Muscle of leg (tissue), 11 donors: ENCODE measurements around the gene ADGRD1. TPM values are rescaled to one million over a fixed set of nuclear protein-coding genes. Genes with fewer than 3 reads are reported as not detected.
A peak's percentile ranks its signal among the peaks of the same experiment; 100 is the strongest.

ENCODE experiments used
- DNase-seq: peaks from one replicate; pipeline ENCODE4 v3.0.0; 2013
- H3K27ac ChIP-seq: one replicate; pipeline ENCODE4 v1.5.1; 2013; ENCODE audit warnings: mild to moderate bottlenecking, low read length, control low read depth
- H3K27me3 ChIP-seq: one replicate; pipeline ENCODE4 v1.6.1; 2013; ENCODE audit warnings: low read length; ENCODE audit not compliant: control insufficient read depth, insufficient read depth
- H3K36me3 ChIP-seq: one replicate; pipeline ENCODE4 v1.6.1; 2013; ENCODE audit warnings: low read length; ENCODE audit not compliant: control insufficient read depth, insufficient read depth
- H3K4me1 ChIP-seq: one replicate; pipeline ENCODE4 v1.6.1; 2013; ENCODE audit warnings: low read length; ENCODE audit not compliant: control insufficient read depth, insufficient read depth
- H3K4me3 ChIP-seq: one replicate; pipeline ENCODE4 v1.5.1; 2013; ENCODE audit warnings: low read length, control low read depth
- H3K9me3 ChIP-seq: replicated peaks from 2 replicates; pipeline ENCODE4 v1.6.1; 2013; ENCODE audit warnings: low read depth, low read length; ENCODE audit not compliant: control insufficient read depth
- WGBS: methylation state at CpG from one replicate; pipeline ENCODE4 v1.1.5; 2013; ENCODE audit warnings: missing lambda C conversion rate; ENCODE audit not compliant: insufficient coverage; 5-methylcytosine and 5-hydroxymethylcytosine counted together
- polyA plus RNA-seq, 8 donors: library from polyadenylated mRNA; unstranded; fragments of 120-200 nt; gene quantifications; one replicate each; pipeline versions ENCODE4 v1.2.1 to v1.2.3, GENCODE V29; 2013; ENCODE audit warnings: inconsistent platforms in 1 of 8, low replicate concordance in 1 of 8; ENCODE audit not compliant: insufficient read length in 8 of 8, insufficient read depth in 1 of 8
- total RNA-seq: library from RNA; stranded (reverse); fragments of 120-200 nt; gene quantifications from one replicate; pipeline ENCODE4 v1.2.4, GENCODE V29; 2013

ADGRD1 gene
- total and polyA plus RNA-seq, 9 donors = 4.9 to 14.7 (median 10.6) TPM

GRCh38 chr12:130961921-130962451 lies 8.3 kb downstream of the ADGRD1 start:
- WGBS = 63% methylated on average over 4 of the region's 9 CpGs
- Histone ChIP-seq H3K4me1 (peaks cover 11% of the 10 kb centered on the region), H3K27me3 (no peaks in the 10 kb centered on the region), H3K36me3 (no peaks in the 10 kb centered on the region), H3K9me3 (no peaks in the 10 kb centered on the region), H3K4me3 (no peak overlapping the region), H3K27ac (peak overlapping the region; percentile 72)
- peak; percentile 85 for DNase-seq

GRCh38 chr12:130965214-130965613 lies 11.5 kb downstream of the ADGRD1 start:
- Histone ChIP-seq H3K36me3 (no peaks in the 10 kb centered on the region), H3K27ac (no peak overlapping the region), H3K9me3 (no peaks in the 10 kb centered on the region), H3K4me1 (peaks cover 6% of the 10 kb centered on the region), H3K27me3 (no peaks in the 10 kb centered on the region), H3K4me3 (no peak overlapping the region)
- no peak for DNase-seq
- no CpG with 5 or more reads among the region's 6 CpGs for WGBS

- H3K27me3 ChIP-seq = no peaks in the 10 kb centered on the region
- no peak for DNase-seq
- H3K27ac ChIP-seq = no peak overlapping the region
- no CpG with 5 or more reads among the region's 2 CpGs for WGBS
- peaks cover 6% of the 10 kb centered on the region for H3K4me1 ChIP-seq
- no peak overlapping the region for H3K4me3 ChIP-seq
- H3K9me3 ChIP-seq = no peaks in the 10 kb centered on the region
- H3K36me3 ChIP-seq = no peaks in the 10 kb centered on the region
Observed at GRCh38 chr12:130965668-130966067, 12.0 kb downstream of the ADGRD1 start.

DNA sequence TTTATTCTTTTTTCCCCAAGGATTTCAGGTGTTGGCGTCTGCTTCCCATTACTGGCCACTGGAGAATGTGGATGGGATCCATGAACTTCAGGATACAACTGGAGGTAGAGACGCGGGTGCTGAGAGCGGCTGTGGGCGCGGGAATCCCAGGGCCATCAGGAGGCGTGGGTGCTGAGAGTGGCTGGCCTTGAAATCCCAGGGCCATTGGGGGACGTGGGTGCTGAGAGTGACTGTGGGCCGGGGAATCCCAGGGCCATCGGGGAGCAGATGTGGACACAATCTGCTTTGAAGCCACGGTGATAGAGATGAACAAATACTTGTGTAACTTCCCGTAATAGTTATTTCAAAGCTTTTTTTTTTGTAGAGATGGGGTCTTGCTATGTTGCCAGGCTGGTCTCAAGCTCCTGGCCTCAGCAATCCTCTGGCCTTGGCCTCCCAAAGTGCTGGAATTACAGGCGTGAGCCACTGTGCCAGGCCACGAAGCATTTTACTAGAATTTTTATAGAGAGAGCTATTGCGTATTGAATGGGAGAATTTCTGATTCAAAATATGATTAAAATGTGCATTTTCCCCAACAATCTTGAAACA lies 12.8 kb downstream of the ADGRD1 start:
- no peaks in the 10 kb centered on the region for H3K9me3 ChIP-seq
- no peak for DNase-seq
- H3K4me3 ChIP-seq = no peak overlapping the region
- no peak overlapping the region for H3K27ac ChIP-seq
- 86% methylated on average over 12 of the region's 15 CpGs for WGBS
- H3K36me3 ChIP-seq = no peaks in the 10 kb centered on the region
- peaks cover 6% of the 10 kb centered on the region for H3K4me1 ChIP-seq
- no peaks in the 10 kb centered on the region for H3K27me3 ChIP-seq

- H3K9me3 ChIP-seq = no peaks in the 10 kb centered on the region
- H3K4me1 ChIP-seq = no peaks in the 10 kb centered on the region
- H3K27ac ChIP-seq = no peak overlapping the region
- 95% methylated on average over 13 of the region's 16 CpGs for WGBS
- H3K36me3 ChIP-seq = no peaks in the 10 kb centered on the region
- H3K27me3 ChIP-seq = no peaks in the 10 kb centered on the region
- no peak overlapping the region for H3K4me3 ChIP-seq
- no peak for DNase-seq
Observed at GRCh38 chr12:130967636-130968035, 13.9 kb downstream of the ADGRD1 start.

- WGBS = 82% methylated on average over 6 of the region's 7 CpGs
- H3K9me3 ChIP-seq = no peaks in the 10 kb centered on the region
- H3K36me3 ChIP-seq = no peaks in the 10 kb centered on the region
- no peak overlapping the region for H3K4me3 ChIP-seq
- no peak overlapping the region for H3K27ac ChIP-seq
- DNase-seq = no peak
- H3K27me3 ChIP-seq = no peaks in the 10 kb centered on the region
- H3K4me1 ChIP-seq = no peaks in the 10 kb centered on the region
Observed at GRCh38 chr12:130968611-130969010, 14.9 kb downstream of the ADGRD1 start.

- H3K36me3 ChIP-seq = no peaks in the 10 kb centered on the region
- WGBS = no CpG with 5 or more reads among the region's 7 CpGs
- H3K27me3 ChIP-seq = no peaks in the 10 kb centered on the region
Observed at GRCh38 chr12:130969223-130969622, 15.5 kb downstream of the ADGRD1 start.

DNA sequence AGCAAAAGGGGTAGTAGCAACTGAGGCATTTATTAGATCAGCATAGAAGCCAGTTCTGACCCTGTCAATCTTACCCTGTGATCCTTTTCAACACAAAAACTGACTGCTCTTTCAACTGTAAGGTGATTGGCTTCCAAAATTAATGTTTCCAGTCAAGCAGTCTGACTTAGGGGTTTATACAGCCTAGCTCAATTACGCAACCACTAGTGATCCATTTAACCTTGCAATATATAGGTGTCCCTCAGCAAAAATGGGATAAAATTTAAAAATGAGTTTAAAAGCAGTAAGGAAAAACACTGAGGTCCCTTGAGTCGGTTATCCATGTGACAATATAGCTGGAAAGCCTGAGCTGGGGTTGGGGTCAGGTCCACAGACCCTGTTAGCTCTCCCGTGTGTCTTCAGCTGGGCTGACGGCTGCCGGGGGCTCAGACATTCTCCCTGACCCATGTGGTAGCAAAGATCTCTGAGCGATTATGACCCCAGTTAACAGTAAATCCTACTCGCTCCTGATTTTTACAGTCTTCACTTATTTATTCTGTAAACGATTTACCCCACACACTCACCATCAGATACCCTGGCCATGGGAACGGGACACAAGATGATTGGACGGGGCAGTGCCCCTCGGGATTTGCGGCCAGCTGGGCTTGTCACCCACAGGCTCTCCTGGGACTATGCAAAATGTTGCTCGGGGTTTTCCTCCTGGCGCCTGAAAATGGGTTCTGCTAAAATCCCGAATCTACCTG lies 16.6 kb downstream of the ADGRD1 start:
- Histone ChIP-seq H3K27me3 (no peaks in the 10 kb centered on the region), H3K4me3 (no peak overlapping the region), H3K36me3 (no peaks in the 10 kb centered on the region), H3K27ac (no peak overlapping the region), H3K9me3 (no peaks in the 10 kb centered on the region), H3K4me1 (no peaks in the 10 kb centered on the region)
- WGBS = 77% methylated on average over 12 of the region's 15 CpGs
- no peak for DNase-seq

More at GRCh38 chr12:130969223-130969622, 15.5 kb downstream of the ADGRD1 start:
- Histone ChIP-seq H3K4me1 (no peaks in the 10 kb centered on the region), H3K9me3 (no peaks in the 10 kb centered on the region), H3K4me3 (no peak overlapping the region), H3K27ac (no peak overlapping the region)
- DNase-seq = no peak

DNA sequence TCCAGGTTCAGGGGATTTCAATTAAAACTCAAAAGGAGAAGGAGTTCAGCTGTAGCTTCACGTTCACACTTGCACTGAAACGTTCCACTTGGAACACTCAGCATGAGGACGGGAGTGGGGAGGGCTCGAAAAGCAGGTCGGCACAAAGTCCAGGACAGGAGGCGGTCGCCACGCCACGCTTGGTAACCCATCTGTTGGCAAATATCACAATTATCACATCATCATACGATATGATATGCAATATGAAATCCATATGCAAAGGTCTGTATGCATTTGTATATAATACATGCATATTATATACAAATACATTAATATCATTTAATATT lies 17.2 kb downstream of the ADGRD1 start:
- H3K36me3 ChIP-seq = no peaks in the 10 kb centered on the region

DNA sequence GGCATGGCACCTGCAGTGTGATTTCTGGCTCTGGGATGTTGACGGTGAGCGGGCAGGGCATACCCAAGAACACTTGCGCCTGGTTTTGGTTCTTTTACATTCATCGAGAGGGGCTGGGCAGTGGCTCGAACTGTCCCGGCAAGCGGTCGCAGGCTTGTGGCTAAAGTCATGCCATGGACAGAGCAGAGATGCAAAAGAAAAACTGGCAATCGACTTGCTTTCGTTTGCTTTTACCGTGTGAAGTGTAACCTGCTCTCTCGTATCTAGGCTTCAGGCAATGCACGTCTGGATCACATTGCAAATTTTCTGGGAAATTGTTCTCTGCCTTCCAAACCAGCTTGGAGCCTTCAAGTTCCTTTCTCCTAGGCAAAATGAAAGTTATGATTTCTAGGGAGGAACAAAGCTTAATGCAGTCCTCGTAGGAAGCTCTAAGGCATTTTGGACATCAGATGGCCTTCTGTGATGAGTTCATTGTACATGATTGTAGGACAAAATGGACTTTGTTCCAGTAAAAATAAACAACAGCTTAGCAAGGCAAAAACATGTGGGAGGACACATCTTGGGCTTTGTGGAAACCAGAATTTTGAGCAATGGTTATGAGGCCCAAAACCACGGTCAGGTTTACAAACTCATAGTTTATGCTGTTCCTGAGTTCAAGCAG lies 18.3 kb downstream of the ADGRD1 start:
- DNase-seq = no peak
- 79% methylated on average over 12 of the region's 15 CpGs for WGBS
- Histone ChIP-seq H3K36me3 (no peaks in the 10 kb centered on the region), H3K9me3 (no peaks in the 10 kb centered on the region), H3K27ac (no peak overlapping the region), H3K4me1 (no peaks in the 10 kb centered on the region), H3K27me3 (no peaks in the 10 kb centered on the region), H3K4me3 (no peak overlapping the region)

More for the DNA sequence above, 17.2 kb downstream of the ADGRD1 start:
- Histone ChIP-seq H3K27ac (no peak overlapping the region), H3K9me3 (no peaks in the 10 kb centered on the region), H3K4me3 (no peak overlapping the region), H3K27me3 (no peaks in the 10 kb centered on the region), H3K4me1 (no peaks in the 10 kb centered on the region)
- WGBS = 80% methylated on average over 1 of the region's 10 CpGs
- no peak for DNase-seq
